Breast epithelium (tissue), 3 donors: ENCODE measurements around the gene FSTL4.

Experiments used
- POLR2A ChIP-seq: fragments of 450-650 bp; IDR thresholded peaks from one replicate; pipeline ENCODE4 v1.6.1; 2016; ENCODE audit warnings: antibody characterized with exemption, mild to moderate bottlenecking, moderate library complexity
- POLR2AphosphoS5 ChIP-seq, 3 donors: sonication (generic); formaldehyde crosslinking; IDR thresholded peaks; one replicate each; pipeline ENCODE4 v1.6.1; 2017; ENCODE audit warnings: antibody characterized with exemption in 3 of 3
- TF ChIP-seq, protein P1 (sequence below), 3 donors: fragments of 450-650 bp; IDR thresholded peaks; one replicate each; pipeline ENCODE4 v1.5.1; 2016 to 2017; ENCODE audit warnings: antibody characterized with exemption in 3 of 3, mild to moderate bottlenecking in 3 of 3, moderate library complexity in 3 of 3

DNA sequence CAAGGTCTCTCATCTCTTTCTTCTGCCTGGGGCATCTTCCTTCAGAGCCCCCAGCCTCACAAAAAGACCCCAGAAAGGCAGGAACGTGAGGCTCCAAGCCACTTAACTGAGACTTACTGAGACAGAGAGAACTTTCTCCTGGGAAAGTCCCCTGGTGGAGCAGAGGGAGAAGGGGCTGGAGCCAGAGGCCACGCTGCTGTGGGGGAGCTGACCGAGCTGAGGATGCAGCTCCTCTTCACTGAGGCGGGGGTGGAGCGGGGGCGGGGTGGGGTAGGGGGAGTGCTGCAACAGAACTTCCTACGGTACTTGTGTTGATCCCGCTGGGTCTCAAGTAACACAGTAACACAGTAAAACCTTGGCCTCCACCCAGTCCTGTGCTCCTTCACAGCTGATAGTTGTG lies 204.0 kb downstream of the FSTL4 start:
- TF ChIP-seq, protein P1, sequence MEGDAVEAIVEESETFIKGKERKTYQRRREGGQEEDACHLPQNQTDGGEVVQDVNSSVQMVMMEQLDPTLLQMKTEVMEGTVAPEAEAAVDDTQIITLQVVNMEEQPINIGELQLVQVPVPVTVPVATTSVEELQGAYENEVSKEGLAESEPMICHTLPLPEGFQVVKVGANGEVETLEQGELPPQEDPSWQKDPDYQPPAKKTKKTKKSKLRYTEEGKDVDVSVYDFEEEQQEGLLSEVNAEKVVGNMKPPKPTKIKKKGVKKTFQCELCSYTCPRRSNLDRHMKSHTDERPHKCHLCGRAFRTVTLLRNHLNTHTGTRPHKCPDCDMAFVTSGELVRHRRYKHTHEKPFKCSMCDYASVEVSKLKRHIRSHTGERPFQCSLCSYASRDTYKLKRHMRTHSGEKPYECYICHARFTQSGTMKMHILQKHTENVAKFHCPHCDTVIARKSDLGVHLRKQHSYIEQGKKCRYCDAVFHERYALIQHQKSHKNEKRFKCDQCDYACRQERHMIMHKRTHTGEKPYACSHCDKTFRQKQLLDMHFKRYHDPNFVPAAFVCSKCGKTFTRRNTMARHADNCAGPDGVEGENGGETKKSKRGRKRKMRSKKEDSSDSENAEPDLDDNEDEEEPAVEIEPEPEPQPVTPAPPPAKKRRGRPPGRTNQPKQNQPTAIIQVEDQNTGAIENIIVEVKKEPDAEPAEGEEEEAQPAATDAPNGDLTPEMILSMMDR (IDR thresholded peaks at IDR 0.05) = no peak
- TF ChIP-seq POLR2A (no peak), POLR2AphosphoS5 (IDR thresholded peaks at IDR 0.05) (no peak)
